WI38 (cell line): ENCODE data around the gene IL18.
"Not testable (repeated sequence)": the region's sequence is repeated elsewhere in the genome, so short reads cannot be mapped to it uniquely, and the experiment has no call there.

Experiments used
- H3K4me3 ChIP-seq: 2 replicates; pipeline ENCODE4 v1.5.1; 2011; ENCODE audit warnings: low read depth, mild to moderate bottlenecking, control low read depth, low read length
- TF ChIP-seq, protein P1 (sequence below): IDR thresholded peaks from 2 replicates; pipeline ENCODE4 v1.5.1; 2012; ENCODE audit warnings: low read depth, mild to moderate bottlenecking, control low read depth, low read length

IL18 gene

DNA sequence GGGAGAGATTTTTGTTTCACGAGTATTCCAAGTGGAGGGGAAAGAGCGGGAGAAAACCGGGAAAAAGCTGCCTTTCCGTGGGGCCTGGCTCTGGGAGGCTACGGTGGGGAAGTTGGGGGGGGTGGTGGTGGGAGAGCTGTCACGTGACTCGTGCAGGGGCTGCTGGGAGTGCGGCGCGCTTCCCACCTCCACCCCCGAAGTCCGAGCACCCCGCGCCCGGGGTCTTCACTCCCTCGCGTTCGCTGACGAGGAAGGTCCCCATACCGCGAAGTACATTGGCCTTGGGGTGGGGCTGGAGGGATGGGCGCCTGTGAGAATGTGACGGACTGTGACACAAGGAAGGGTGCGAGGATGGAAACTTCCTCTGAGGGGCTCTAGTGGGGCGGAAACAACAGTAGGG is 3.3 kb upstream of the IL18 start, which contains the start of gene TEX12:
Gene TEX12 (plus strand): TSS at position 228 of the 400 bp plus-strand sequence. CDS start 1,897 bp downstream, outside the sequence.
- TF ChIP-seq, protein P1, sequence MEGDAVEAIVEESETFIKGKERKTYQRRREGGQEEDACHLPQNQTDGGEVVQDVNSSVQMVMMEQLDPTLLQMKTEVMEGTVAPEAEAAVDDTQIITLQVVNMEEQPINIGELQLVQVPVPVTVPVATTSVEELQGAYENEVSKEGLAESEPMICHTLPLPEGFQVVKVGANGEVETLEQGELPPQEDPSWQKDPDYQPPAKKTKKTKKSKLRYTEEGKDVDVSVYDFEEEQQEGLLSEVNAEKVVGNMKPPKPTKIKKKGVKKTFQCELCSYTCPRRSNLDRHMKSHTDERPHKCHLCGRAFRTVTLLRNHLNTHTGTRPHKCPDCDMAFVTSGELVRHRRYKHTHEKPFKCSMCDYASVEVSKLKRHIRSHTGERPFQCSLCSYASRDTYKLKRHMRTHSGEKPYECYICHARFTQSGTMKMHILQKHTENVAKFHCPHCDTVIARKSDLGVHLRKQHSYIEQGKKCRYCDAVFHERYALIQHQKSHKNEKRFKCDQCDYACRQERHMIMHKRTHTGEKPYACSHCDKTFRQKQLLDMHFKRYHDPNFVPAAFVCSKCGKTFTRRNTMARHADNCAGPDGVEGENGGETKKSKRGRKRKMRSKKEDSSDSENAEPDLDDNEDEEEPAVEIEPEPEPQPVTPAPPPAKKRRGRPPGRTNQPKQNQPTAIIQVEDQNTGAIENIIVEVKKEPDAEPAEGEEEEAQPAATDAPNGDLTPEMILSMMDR = no peak
- no peak within 1 kb of the TSS for H3K4me3 ChIP-seq

DNA sequence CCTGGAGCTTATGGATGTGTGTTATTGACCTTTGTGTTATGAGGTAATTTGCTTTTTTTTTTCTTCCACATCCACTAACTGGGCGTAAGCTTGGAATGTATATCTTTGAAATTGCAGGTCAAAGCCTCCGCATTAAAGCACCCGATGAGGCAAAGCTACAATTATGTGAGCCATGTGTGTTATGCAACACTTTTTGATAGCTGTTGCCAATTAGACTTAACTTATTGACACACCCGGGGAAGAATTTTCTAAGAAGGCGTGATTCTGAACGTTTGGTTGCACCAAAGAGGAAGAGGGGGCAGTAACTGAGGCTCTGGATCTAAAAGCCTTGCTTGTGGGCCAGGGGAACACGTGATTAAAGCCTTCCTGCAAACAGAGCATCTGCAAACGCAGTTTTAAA is 2.7 kb upstream of the IL18 start:
- H3K4me3 ChIP-seq = no peak overlapping the region
- TF ChIP-seq, protein P1 = no peak

DNA sequence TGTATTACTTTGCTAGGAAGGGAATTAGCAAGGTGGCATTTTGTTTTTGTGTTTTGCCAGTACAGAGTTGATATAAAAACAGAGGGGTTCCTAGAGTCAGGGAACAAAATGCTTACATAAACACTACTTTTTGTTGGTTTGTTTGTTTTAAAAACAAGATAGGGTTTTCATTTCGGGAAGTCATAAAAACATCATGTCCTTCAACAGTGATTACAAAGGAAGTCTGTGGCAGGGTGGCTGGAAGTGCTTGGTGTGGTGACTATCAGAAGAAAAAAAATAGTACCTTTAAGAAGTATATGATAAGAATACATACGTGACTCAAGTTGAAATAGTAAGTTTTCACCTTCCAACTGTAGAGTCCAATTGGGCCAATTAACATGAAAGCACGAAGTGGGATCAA is 1.2 kb upstream of the IL18 start:
- H3K4me3 ChIP-seq = no peak overlapping the region
- TF ChIP-seq, protein P1 = no peak

DNA sequence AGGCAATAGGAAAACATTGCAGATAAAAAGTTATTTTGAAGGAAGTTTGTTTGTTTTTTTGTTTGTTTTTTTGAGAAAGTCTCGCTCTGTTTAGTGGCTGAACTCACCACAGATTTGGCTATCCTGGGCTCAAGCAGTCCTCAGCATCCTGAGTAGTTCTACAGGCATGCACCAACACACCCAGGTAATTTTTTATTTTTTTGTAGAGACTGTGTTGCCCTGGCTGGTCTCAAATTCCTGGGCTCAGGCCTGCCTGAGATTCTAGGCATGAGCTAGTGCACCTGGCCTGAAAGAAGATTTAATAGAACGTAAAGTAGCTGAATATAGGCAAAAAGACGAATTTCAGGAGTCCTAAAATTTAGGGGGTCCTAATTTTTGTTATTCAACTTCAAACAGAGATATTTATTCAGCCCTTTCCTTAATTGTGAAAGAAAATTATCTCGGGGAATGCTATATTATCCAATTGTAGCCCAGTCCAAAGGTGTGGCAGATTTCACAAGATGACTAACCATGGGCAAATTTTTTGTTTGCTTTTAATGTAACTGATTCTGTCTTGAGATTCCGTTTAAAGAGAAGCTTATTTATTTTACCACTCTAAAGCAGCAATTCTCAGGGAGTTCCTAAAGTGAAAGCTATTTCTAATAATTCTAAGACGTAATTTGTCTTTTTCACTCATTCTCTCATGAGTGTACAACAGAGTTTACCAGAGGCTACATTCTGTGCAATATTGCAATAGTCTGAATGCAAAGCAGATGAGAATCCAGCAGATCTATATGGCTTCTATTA is 940 bp downstream of the IL18 start:
- TF ChIP-seq, protein P1 = no peak
- H3K4me3 ChIP-seq = no peak overlapping the region

DNA sequence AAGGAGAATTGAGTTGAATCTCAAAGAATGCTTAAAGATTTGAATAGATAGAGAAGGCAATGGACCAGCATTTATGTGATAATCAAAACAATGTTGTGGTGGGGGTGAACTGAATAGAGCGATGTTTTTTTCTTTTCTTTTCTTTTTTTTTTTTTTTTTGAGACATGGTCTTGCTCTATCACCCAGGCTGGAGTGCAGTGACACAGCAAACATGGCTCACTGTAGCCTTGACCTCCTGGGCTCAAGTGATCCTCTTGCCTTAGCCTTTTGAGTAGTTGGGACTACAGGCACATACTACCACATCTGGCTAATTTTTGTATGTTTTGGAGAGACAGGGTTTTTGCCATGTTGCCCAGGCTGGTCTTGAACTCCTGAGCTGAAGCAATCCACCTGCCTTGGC is 1.7 kb downstream of the IL18 start:
- H3K4me3 ChIP-seq = not testable (repeated sequence)

DNA sequence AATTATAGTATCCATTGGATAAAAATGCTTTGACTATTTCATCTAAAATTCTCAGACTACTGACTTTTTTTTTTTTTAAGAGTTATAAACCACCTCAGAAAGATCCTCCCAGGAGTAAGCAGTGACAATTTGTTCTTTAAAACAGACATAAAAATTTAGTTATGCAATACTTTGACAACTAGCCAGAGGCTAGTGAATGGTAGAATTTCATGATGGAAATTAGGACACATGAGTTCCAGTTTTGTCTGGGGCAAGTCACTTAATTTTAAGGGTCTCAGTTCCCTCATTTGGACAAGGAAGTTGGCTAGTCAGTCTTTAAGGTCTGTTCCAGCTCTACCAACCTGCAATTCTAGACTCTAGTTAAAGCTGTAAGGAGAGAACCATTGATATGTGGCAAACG is 2.9 kb downstream of the IL18 start:
- no peak overlapping the region for H3K4me3 ChIP-seq

DNA sequence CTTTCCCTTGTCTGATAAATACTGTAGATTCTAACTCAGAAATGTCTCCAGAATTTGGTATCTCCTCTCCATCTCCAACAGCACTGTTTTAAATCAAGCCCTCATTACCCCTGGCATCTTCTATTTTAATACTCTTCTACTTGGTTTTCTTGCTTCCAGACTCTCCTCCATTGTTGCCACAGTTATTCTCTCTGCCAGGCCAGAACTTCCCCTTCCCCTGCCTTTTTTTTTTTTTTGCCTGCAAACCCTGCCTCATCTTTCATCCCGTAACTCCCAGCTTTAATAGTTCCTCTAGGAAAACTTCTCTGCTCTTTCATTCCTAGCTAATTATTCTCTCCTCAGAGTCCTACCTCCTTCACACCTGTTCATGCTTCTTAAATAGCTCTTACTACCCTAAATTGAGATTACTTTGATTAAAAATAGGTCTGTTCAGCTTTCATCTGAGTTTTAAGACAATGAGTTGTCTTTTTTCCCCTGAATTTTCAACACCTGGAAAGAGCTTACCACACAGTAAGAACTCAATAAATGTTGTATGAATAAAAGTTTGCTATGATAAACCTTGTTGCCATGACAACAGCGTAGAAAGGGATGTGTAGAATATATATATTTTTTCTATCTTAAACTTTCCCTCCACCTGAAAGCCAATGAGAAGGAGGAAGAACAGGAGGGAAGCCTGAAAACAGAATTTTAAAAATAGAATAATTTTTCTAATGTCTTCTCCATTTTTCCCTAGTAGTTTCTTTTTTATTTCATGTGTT is 3.6 kb downstream of the IL18 start:
- TF ChIP-seq, protein P1 = no peak
- no peak overlapping the region for H3K4me3 ChIP-seq

More for the DNA sequence above, 2.9 kb downstream of the IL18 start:
- TF ChIP-seq, protein P1 = no peak
